Measurements from ENCODE around the gene ATM. TPM values are rescaled to one million over a fixed set of nuclear protein-coding genes. Genes with fewer than 3 reads are reported as not detected.
"Not testable (repeated sequence)": the region's sequence is repeated elsewhere in the genome, so short reads cannot be mapped to it uniquely, and the experiment has no call there.

The ATM gene
- polyA plus RNA-seq, 1 donor from 2014 or later, result 74.6 TPM

- no peaks in the 10 kb centered on the region for H3K79me2 ChIP-seq (replicated peaks; ENCODE audit: insufficient read depth, low read length)
- H3K27me3 ChIP-seq (ENCODE audit: insufficient read depth, low read depth, low read length), result no peaks in the 10 kb centered on the region
- no peak overlapping the region for H3K9ac ChIP-seq (ENCODE audit: low read length)
- no peaks in the 10 kb centered on the region for H3K9me3 ChIP-seq (ENCODE audit: low read length)
- H3F3A ChIP-seq (ENCODE audit: insufficient read depth, low read length, poor library complexity, severe bottlenecking), result no peaks in the 10 kb centered on the region
- H3K4me2 ChIP-seq (ENCODE audit: low read length), result no peak overlapping the region
- no peaks in the 10 kb centered on the region for H3K36me3 ChIP-seq (ENCODE audit: insufficient read depth, low read length)
- H3K9me2 ChIP-seq (ENCODE audit: insufficient read depth, low read length), result no peaks in the 10 kb centered on the region
- H2AFZ ChIP-seq (ENCODE audit: low read depth, low read length), result no peak overlapping the region
- TF ChIP-seq EP300 (conservative IDR thresholded peaks at IDR 0.05; ENCODE audit: poor library complexity, severe bottlenecking) (no peak), POLR2AphosphoS5 (IDR thresholded peaks at IDR 0.05) (no peak), MXI1 (conservative IDR thresholded peaks at IDR 0.05; ENCODE audit: poor library complexity, severe bottlenecking) (no peak), CTCF (IDR thresholded peaks at IDR 0.05; ENCODE audit: poor library complexity, severe bottlenecking) (no peak), SMC3 (conservative IDR thresholded peaks at IDR 0.05; ENCODE audit: poor library complexity) (no peak), RAD21 (conservative IDR thresholded peaks at IDR 0.05) (no peak), EZH2 (IDR thresholded peaks at IDR 0.05; ENCODE audit: borderline replicate concordance, insufficient read depth, low read length, poor library complexity, severe bottlenecking) (no peak), REST (IDR thresholded peaks at IDR 0.05; ENCODE audit: borderline replicate concordance) (no peak), TAF1 (IDR thresholded peaks at IDR 0.05; ENCODE audit: low read depth) (no peak)
- H4K20me1 ChIP-seq (ENCODE audit: insufficient read depth), result no peaks in the 10 kb centered on the region
- no peak overlapping the region for H3K27ac ChIP-seq (ENCODE audit: low read length)
- H3K4me3 ChIP-seq (ENCODE audit: low read length), result no peak overlapping the region
Measured at GRCh38 chr11:108370990-108371389, 148.1 kb downstream of the ATM start.

- H3K9me3 ChIP-seq (ENCODE audit: low read length); H3K27ac ChIP-seq (ENCODE audit: low read length); H3K9me2 ChIP-seq (ENCODE audit: insufficient read depth, low read length); H3K4me2 ChIP-seq (ENCODE audit: low read length); H3K9ac ChIP-seq (ENCODE audit: low read length); H3K4me3 ChIP-seq (ENCODE audit: low read length); H3F3A ChIP-seq (ENCODE audit: insufficient read depth, low read length, poor library complexity, severe bottlenecking); H3K79me2 ChIP-seq (replicated peaks; ENCODE audit: insufficient read depth, low read length); H3K36me3 ChIP-seq (ENCODE audit: insufficient read depth, low read length); H3K27me3 ChIP-seq (ENCODE audit: insufficient read depth, low read depth, low read length); H2AFZ ChIP-seq (ENCODE audit: low read depth, low read length); H4K20me1 ChIP-seq (ENCODE audit: insufficient read depth): not testable (repeated sequence)
Measured at GRCh38 chr11:108373505-108373904, 150.6 kb downstream of the ATM start.

GRCh38 chr11:108388576-108388975 is 165.7 kb downstream of the ATM start:
- H3K27ac ChIP-seq (ENCODE audit: low read length), result no peak overlapping the region
- H3K79me2 ChIP-seq (replicated peaks; ENCODE audit: insufficient read depth, low read length), result no peaks in the 10 kb centered on the region
- H3K27me3 ChIP-seq (ENCODE audit: insufficient read depth, low read depth, low read length), result no peaks in the 10 kb centered on the region
- TF ChIP-seq TAF1 (IDR thresholded peaks at IDR 0.05; ENCODE audit: low read depth) (no peak), CTCF (IDR thresholded peaks at IDR 0.05; ENCODE audit: poor library complexity, severe bottlenecking) (no peak), POLR2AphosphoS5 (IDR thresholded peaks at IDR 0.05) (no peak), SMC3 (conservative IDR thresholded peaks at IDR 0.05; ENCODE audit: poor library complexity) (no peak), RAD21 (conservative IDR thresholded peaks at IDR 0.05) (no peak)
- no peak overlapping the region for H2AFZ ChIP-seq (ENCODE audit: low read depth, low read length)
- no peak overlapping the region for H3K4me3 ChIP-seq (ENCODE audit: low read length)
- no peaks in the 10 kb centered on the region for H3K36me3 ChIP-seq (ENCODE audit: insufficient read depth, low read length)
- no peaks in the 10 kb centered on the region for H3K9me3 ChIP-seq (ENCODE audit: low read length)
- H3K9ac ChIP-seq (ENCODE audit: low read length), result no peak overlapping the region
- no peaks in the 10 kb centered on the region for H3F3A ChIP-seq (ENCODE audit: insufficient read depth, low read length, poor library complexity, severe bottlenecking)
- H4K20me1 ChIP-seq (ENCODE audit: insufficient read depth), result no peaks in the 10 kb centered on the region
- H3K4me2 ChIP-seq (ENCODE audit: low read length), result no peak overlapping the region
- no peaks in the 10 kb centered on the region for H3K9me2 ChIP-seq (ENCODE audit: insufficient read depth, low read length)

All from neural cell (in vitro differentiated cells).